Measurements from ENCODE around the gene INTS14. TPM values are rescaled to one million over a fixed set of nuclear protein-coding genes. Genes with fewer than 3 reads are reported as not detected.

Gene INTS14
- total and polyA plus RNA-seq, 2 experiments from 2014 or later = 25.0 to 30.9 TPM

GRCh38 chr15:65631503-65631902, 20.6 kb upstream of the INTS14 start:
- Histone ChIP-seq H3K27me3 (no peaks in the 10 kb centered on the region), H3K9me3 (ENCODE audit: low read depth) (no peaks in the 10 kb centered on the region), H3K4me1 (ENCODE audit: low read depth) (peaks cover 12% of the 10 kb centered on the region), H3K4me3 (no peak overlapping the region), H3K36me3 (no peaks in the 10 kb centered on the region), H3K27ac (no peak overlapping the region)
- no peak for TF ChIP-seq CTCF (IDR thresholded peaks at IDR 0.05; ENCODE audit: low read depth, low read length)
- DNase-seq (ENCODE audit: low read depth in 1 of 2, low spot score in 1 of 2) = no peak

GRCh38 chr15:65630760-65631159, 19.8 kb upstream of the INTS14 start:
- no peak for DNase-seq (ENCODE audit: low read depth in 1 of 2, low spot score in 1 of 2)
- H3K27ac ChIP-seq = no peak overlapping the region
- H3K9me3 ChIP-seq (ENCODE audit: low read depth) = no peaks in the 10 kb centered on the region
- H3K36me3 ChIP-seq = no peaks in the 10 kb centered on the region
- peaks cover 12% of the 10 kb centered on the region for H3K4me1 ChIP-seq (ENCODE audit: low read depth)
- TF ChIP-seq CTCF (IDR thresholded peaks at IDR 0.05; ENCODE audit: low read depth, low read length) = no peak
- no peak overlapping the region for H3K4me3 ChIP-seq
- H3K27me3 ChIP-seq = no peaks in the 10 kb centered on the region

GRCh38 chr15:65629548-65629947, 18.6 kb upstream of the INTS14 start:
- no peak overlapping the region for H3K27ac ChIP-seq
- no peak for TF ChIP-seq CTCF (IDR thresholded peaks at IDR 0.05; ENCODE audit: low read depth, low read length)
- DNase-seq (ENCODE audit: low read depth in 1 of 2, low spot score in 1 of 2) = no peak

GRCh38 chr15:65626856-65627255, 15.9 kb upstream of the INTS14 start:
- Histone ChIP-seq H3K27me3 (no peaks in the 10 kb centered on the region), H3K27ac (no peak overlapping the region), H3K9me3 (ENCODE audit: low read depth) (no peaks in the 10 kb centered on the region), H3K36me3 (no peaks in the 10 kb centered on the region), H3K4me3 (no peak overlapping the region), H3K4me1 (ENCODE audit: low read depth) (no peaks in the 10 kb centered on the region)
- no peak for DNase-seq (ENCODE audit: low read depth in 1 of 2, low spot score in 1 of 2)
- no peak for TF ChIP-seq CTCF (IDR thresholded peaks at IDR 0.05; ENCODE audit: low read depth, low read length)

More at GRCh38 chr15:65629548-65629947, 18.6 kb upstream of the INTS14 start:
- Histone ChIP-seq H3K36me3 (no peaks in the 10 kb centered on the region), H3K4me1 (ENCODE audit: low read depth) (peaks cover 12% of the 10 kb centered on the region), H3K4me3 (no peak overlapping the region), H3K27me3 (no peaks in the 10 kb centered on the region), H3K9me3 (ENCODE audit: low read depth) (no peaks in the 10 kb centered on the region)

GRCh38 chr15:65623103-65623502, 12.2 kb upstream of the INTS14 start:
- H3K36me3 ChIP-seq = no peaks in the 10 kb centered on the region
- no peak for DNase-seq (ENCODE audit: low read depth in 1 of 2, low spot score in 1 of 2)
- no peak overlapping the region for H3K4me3 ChIP-seq
- H3K4me1 ChIP-seq (ENCODE audit: low read depth) = no peaks in the 10 kb centered on the region
- no peak overlapping the region for H3K27ac ChIP-seq
- H3K9me3 ChIP-seq (ENCODE audit: low read depth) = no peaks in the 10 kb centered on the region
- H3K27me3 ChIP-seq = no peaks in the 10 kb centered on the region
- no peak for TF ChIP-seq CTCF (IDR thresholded peaks at IDR 0.05; ENCODE audit: low read depth, low read length)

GRCh38 chr15:65621638-65622037, 10.7 kb upstream of the INTS14 start, which contains the start of gene SLC24A1:
SLC24A1 (plus strand) TSS chr15:65621938; CDS start chr15:65624081, 2,143 bp downstream.
- Histone ChIP-seq H3K27ac (no peak within 1 kb of the TSS), H3K9me3 (ENCODE audit: low read depth) (no peaks in the 10 kb centered on the region), H3K27me3 (no peaks in the 10 kb centered on the region), H3K4me1 (ENCODE audit: low read depth) (no peaks in the 10 kb centered on the region), H3K4me3 (no peak within 1 kb of the TSS), H3K36me3 (no peaks in the 10 kb centered on the region)
- TF ChIP-seq CTCF (IDR thresholded peaks at IDR 0.05; ENCODE audit: low read depth, low read length) = no peak
- DNase-seq (ENCODE audit: low read depth in 1 of 2, low spot score in 1 of 2) = no peak

Measured in cardiac muscle cell (in vitro differentiated cells and primary cell).